ENCODE measurements around the gene MYL6. TPM values are rescaled to one million over a fixed set of nuclear protein-coding genes. Genes with fewer than 3 reads are reported as not detected.

MYL6 gene
- total and polyA plus RNA-seq, 9 of the 15 experiments (the other 6 are each of a cell fraction or from before 2014, with no cell fraction given): 557 to 1,664 (median 958) TPM

GRCh38 chr12:56127888-56128669, 30.1 kb upstream of the MYL6 start, which contains the start of gene ESYT1 (continued):
- TF ChIP-seq, protein P1, sequence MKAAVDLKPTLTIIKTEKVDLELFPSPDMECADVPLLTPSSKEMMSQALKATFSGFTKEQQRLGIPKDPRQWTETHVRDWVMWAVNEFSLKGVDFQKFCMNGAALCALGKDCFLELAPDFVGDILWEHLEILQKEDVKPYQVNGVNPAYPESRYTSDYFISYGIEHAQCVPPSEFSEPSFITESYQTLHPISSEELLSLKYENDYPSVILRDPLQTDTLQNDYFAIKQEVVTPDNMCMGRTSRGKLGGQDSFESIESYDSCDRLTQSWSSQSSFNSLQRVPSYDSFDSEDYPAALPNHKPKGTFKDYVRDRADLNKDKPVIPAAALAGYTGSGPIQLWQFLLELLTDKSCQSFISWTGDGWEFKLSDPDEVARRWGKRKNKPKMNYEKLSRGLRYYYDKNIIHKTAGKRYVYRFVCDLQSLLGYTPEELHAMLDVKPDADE (conservative IDR thresholded peaks at IDR 0.05; ENCODE audit: control insufficient read depth, low read depth, low read length): no peak
- TF ChIP-seq ZNF449 (CRISPR knock-in tag; IDR thresholded peaks at IDR 0.05) (no peak), PPARD (CRISPR knock-in tag; IDR thresholded peaks at IDR 0.05) (no peak), ZBTB11 (CRISPR knock-in tag; IDR thresholded peaks at IDR 0.05) (no peak), NELFE (IDR thresholded peaks at IDR 0.05; ENCODE audit: insufficient read depth, insufficient read length) (no peak), ATF7 (IDR thresholded peaks at IDR 0.05) (peak; percentile 100), CHAMP1 (IDR thresholded peaks at IDR 0.05) (no peak), ELK1 (CRISPR knock-in tag; IDR thresholded peaks at IDR 0.05) (no peak), TEAD4 (IDR thresholded peaks at IDR 0.05; ENCODE audit: low read length) (no peak), TEAD4 (CRISPR knock-in tag; IDR thresholded peaks at IDR 0.05; ENCODE audit: borderline replicate concordance) (no peak), ZNF280A (IDR thresholded peaks at IDR 0.05; ENCODE audit: low read depth, partially characterized antibody) (no peak)
- TF ChIP-seq, protein P2, sequence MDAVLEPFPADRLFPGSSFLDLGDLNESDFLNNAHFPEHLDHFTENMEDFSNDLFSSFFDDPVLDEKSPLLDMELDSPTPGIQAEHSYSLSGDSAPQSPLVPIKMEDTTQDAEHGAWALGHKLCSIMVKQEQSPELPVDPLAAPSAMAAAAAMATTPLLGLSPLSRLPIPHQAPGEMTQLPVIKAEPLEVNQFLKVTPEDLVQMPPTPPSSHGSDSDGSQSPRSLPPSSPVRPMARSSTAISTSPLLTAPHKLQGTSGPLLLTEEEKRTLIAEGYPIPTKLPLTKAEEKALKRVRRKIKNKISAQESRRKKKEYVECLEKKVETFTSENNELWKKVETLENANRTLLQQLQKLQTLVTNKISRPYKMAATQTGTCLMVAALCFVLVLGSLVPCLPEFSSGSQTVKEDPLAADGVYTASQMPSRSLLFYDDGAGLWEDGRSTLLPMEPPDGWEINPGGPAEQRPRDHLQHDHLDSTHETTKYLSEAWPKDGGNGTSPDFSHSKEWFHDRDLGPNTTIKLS (IDR thresholded peaks at IDR 0.05; ENCODE audit: borderline replicate concordance, low read depth): no peak

Measured in K562 (cell line).